Testis (tissue), 2 donors: ENCODE results near the gene ABCA3.

Experiments used
- CTCF ChIP-seq, 3 experiments: fragments of 450-650 bp in 2 of 3; fragments of 200-600 bp in 1 of 3; sonication (generic) in 1 of 3; IDR thresholded peaks; one replicate each; pipeline ENCODE4 v1.5.1; 2016 to 2019; ENCODE audit warnings: antibody characterized with exemption in 3 of 3, mild to moderate bottlenecking in 2 of 3, moderate library complexity in 1 of 3
- POLR2A ChIP-seq: fragments of 450-650 bp; IDR thresholded peaks from one replicate; pipeline ENCODE4 v1.6.1; 2017; ENCODE audit warnings: antibody characterized with exemption, mild to moderate bottlenecking, moderate library complexity

- no peak for TF ChIP-seq CTCF (IDR thresholded peaks at IDR 0.05)
- TF ChIP-seq POLR2A, result no peak
Observed at GRCh38 chr16:2362218-2362617, 21.7 kb upstream of the ABCA3 start.
